COLO829 (cell line): ENCODE measurements around the gene CECR2.

Source experiments
- DNase-seq: peaks from one replicate; pipeline ENCODE4 v3.0.0; 2012; ENCODE audit warnings: low spot score

CECR2 gene

DNA sequence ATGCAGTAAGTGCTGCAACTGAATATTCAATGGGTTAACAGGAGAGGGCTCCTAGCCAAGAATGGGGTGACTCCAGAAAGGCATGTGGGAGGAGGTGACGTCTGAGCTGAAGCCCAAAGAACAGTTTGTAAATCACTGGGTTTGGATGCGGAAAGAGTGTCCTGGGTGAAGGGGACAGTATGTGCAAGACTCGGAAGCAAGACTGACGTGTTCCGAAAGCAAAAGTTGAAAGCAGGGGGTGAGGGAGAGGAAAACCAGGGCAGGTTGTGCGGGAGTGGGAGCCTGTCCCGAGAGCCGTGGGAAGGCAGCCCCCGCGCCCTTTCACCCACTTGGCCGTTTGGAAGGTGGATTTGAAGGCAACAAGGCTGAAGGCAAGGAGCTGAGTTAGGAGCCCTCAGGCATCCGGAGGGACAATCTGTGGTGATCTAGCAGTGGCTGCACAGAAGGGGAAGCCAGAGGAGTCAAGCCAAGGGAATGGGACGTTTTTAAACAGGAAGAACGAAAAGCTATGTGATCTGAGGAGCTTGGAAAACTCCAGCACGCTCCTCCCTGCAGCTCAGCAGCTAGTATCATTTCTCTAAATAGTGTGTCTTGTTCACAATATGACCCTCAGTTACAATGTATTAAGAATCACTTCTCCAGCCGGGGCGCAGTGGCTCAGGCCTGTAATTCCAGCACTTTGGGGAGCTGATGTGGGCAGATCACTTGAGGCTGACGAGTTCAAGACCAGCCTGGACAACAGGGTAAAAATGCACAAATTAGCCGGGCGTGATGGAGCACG is 201.8 kb downstream of the CECR2 start:
- DNase-seq: no peak

DNA sequence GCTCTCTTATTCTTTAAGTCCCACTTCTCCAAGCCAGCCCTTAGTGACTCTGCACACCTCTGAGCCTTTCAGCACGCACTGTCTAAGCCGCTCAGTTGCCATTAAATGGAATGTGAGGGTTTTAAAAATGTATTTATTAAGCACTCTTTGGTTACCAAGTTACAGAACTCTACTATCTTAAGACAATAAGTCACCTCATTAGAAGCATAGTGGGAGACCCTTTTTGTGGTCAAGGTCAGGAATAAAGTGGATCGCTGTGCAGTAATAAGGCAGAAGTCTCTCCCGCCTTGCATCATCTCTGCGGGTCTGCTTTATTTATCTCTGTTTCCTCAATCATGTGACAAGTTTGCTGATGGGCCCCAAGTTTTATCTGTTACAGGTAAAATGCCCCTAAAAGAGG is 205.9 kb downstream of the CECR2 start:
- no peak for DNase-seq

DNA sequence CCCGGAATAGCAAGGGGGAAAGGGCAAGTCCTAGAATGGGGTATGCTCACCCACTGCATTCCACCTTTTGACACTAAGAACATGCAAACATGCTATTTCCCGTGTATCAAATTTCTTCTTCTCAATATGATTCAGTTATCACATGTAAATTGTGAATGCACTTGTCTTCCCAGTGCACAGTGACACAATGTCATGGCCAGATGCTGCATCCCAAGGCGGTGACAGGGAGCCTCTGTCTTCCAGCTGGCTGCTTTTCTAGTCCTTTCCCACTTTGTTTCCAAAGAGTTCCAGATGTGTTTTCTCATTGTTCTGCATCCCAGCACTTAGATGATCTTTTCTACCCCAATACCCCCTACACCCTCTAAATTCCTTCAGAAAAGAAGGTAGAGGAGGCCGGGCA is 206.4 kb downstream of the CECR2 start:
- DNase-seq: no peak

DNA sequence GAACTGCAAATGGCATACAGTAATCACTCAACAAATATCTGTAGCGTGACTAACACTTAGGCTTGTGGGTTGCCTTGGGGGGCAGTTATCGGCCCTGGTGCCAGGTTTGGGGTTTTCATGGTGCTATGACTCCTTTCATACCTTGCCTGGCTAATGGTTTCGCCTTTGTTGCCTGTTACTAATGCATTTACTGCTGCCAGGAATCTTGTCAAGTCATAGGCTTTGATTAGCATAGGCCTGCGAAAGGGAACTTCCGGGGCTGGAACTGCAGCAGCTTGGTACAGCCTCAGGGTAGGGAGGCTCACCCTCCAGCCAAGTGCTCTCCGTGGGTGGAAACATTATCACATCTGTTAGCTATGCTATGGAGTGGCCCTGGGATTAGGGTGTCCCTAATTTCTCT is 207.2 kb downstream of the CECR2 start:
- peak; percentile 44 for DNase-seq

- peak; percentile 65 for DNase-seq
These were observed 209.0 kb downstream of the CECR2 start for GRCh38 chr22:17578136-17578754.

GRCh38 chr22:17579535-17579981 is 210.3 kb downstream of the CECR2 start:
- DNase-seq: no peak

GRCh38 chr22:17580441-17581031 is 211.3 kb downstream of the CECR2 start:
- no peak for DNase-seq

DNA sequence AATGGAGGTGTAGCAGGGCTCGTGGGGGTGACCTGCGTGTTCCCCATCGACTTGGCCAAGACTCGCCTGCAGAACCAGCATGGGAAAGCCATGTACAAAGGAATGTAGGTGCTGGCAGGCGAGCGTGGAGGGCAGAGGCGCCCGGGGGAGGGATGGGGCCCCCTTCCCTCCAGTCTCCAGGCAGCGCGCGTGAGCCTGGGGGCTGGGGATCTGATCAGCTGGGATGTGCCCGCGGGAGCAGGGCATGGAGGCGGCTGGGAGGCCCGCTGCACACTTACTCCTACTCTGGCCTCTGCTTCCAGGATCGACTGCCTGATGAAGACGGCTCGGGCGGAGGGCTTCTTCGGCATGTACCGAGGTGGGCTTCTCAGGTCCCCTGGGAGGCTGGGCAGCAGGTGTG is 211.8 kb downstream of the CECR2 start:
- DNase-seq: no peak

GRCh38 chr22:17581631-17582030 is 212.4 kb downstream of the CECR2 start:
- no peak for DNase-seq

DNA sequence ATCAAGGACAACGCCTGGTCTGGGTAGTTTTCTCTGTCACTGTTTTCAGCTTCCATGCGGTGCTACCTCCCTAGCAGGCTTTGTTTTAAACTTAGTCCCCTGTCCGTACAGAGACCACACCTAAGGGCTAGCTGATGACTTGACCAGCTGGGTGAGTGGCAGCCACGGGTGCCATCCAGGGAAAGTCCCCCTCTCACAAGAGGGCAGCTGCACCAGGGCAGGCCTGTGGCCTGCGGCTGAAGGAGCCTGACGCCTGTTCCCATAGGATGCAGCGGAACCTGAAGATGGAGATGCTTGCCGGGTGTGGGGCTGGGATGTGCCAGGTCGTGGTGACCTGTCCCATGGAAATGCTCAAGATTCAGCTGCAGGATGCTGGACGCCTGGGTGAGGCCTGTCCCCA is 213.9 kb downstream of the CECR2 start:
- no peak for DNase-seq

DNA sequence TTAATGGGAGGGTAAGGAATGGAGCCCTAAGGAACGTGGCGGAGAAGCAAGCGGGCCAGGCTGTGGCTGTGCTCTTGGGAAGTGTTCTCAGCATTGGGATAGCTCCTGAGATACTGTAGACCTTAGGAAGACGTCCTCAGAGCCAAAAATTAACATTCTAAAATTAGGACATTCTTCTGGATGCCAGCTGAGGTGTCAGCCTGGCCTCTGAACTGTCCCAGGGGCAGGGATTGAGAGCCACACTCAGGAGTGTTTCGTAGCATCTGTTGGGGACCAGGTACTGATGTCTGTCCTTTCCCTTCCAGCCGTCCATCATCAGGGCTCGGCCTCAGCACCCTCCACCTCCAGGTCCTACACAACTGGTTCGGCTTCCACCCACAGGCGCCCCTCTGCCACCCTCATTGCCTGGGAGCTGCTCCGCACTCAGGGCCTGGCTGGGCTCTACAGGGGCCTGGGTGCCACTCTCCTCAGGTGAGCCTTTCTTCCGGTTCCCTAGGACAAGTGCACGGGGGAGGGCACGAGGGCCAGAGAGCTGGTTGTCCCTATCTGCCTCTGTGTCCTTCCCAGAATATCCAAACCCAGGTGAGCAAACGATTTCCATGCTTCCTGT is 217.7 kb downstream of the CECR2 start:
- DNase-seq: no peak

- DNase-seq: no peak
These were observed 218.4 kb downstream of the CECR2 start for GRCh38 chr22:17587629-17588028.

DNA sequence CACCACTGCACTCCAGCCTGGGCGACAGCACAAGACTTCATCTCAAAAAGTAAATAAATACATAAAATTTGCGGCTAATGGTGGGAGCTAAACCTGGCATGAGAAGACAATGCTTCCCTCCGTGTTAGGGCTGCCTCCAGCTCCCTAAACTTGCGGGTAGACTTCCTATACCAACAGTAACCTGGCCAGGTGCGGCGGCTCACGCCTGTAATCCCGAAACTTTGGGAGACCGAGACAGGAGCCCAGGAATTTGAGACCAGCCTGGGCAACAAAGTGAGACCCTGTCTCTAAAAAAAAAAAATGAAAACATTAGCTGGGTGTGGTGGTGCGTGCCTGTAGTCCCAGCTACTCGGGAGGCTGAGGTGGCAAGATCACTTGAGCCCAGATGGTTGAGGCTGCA is 219.3 kb downstream of the CECR2 start:
- DNase-seq: no peak

- no peak for DNase-seq
These were observed 220.6 kb downstream of the CECR2 start for GRCh38 chr22:17589810-17590375.

DNA sequence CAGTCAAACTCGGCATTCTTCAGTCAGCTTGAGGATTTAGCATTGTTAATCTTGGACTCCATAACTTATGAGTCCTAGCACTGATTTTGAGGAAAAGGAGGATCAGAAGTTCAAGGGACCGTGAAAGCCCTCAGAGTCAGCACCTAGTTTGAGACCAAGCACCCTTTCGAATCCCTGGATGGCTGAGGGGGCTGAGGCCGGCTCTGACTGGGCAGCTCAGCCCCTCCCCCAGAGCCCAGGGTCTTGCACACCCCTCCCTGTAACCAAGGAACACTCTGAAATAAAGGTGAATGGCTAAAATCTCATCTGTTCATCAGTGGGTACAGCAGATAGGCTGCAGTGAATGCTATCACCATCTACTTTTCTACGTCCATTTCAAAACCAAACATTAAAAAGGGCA is 221.3 kb downstream of the CECR2 start:
- DNase-seq: no peak

- no peak for DNase-seq
These were observed 222.9 kb downstream of the CECR2 start for GRCh38 chr22:17592201-17592600.

DNA sequence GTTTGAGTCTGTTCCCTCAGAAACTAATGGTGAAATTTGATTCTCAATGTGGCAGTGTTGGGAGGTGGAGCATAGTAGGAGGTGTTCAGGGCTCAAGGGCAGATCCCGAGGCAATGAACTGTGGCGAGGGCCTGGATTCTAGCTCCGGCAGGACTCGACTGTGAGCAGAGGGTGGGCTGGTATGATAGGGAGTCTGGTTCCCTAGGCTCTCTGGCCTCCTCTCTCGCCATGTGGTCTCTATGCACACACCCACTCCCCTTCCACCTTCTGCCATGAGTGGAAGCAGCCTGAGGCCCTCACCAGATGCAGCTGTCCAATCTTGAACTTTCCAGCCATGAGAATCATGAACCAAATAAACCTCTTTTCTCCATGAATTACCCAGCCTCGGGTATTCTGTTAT is 227.0 kb downstream of the CECR2 start:
- DNase-seq: no peak

DNA sequence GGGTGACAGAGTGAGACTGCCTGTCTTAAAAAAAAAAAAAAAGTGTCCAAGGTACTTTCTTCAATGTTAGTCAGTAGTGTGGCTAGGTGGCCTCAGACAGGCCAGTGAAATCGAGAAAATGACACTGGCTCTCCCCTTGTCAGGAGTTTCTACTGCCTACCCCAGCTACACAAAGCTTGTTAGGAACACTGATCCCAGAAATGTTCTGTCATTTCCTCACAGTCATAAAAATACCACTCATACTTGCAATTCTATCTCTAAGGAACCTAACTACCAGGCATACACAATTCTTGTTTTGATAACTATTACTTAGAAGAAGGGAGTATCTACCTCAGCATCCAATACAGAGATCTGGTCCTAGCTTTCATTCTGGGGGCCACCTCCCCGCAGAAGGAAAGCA is 228.0 kb downstream of the CECR2 start:
- DNase-seq: no peak

DNA sequence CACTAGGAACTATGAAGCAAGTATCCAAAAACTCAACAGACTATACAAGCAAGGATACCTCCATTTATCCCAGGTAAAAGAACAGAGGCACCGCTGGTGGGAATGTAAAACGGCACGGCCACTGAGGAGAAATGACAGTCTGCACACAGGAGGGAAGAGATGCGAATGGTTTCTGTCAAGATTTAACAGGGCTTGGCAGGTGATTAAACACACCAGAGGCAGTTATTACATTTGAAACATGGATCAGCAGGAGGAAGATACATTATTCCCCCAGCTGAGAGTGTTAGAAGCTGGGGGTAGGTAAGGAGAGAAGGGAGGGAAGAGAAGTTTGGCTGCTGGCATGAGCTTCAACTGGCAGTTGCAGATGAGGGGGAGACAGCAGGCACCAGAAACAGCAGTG is 229.1 kb downstream of the CECR2 start:
- DNase-seq: no peak

GRCh38 chr22:17601031-17601430 is 231.8 kb downstream of the CECR2 start:
- DNase-seq: no peak

GRCh38 chr22:17603668-17604067 is 234.4 kb downstream of the CECR2 start:
- DNase-seq: no peak

GRCh38 chr22:17606496-17606895 is 237.2 kb downstream of the CECR2 start:
- no peak for DNase-seq
